NCI-H1105 (cell line): ENCODE measurements around the gene GABBR2.

Experiments used
- DNase-seq: peaks from one replicate; lab custom pipeline; 2025; lab: John Stamatoyannopoulos, UW

Gene GABBR2

DNA sequence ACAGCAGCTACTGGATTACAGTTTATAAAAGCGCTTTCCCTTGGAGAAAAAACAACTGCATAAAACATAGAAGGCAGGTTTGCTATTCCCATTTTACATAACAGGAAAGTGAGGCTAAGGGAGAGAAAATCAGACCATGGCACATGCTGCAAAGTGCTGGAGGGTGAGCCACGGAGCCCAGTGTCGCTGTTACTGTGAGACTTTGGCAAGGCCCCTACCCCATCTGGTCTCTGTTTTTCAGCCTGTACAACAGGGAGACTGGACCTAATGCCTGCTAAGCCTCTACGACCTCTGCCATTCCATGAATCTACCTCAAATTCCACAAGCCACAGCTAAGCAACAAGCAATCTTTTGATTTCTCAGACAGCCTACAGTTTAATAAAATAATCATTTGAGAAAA is 139.2 kb downstream of the GABBR2 start:
- DNase-seq: no peak

DNA sequence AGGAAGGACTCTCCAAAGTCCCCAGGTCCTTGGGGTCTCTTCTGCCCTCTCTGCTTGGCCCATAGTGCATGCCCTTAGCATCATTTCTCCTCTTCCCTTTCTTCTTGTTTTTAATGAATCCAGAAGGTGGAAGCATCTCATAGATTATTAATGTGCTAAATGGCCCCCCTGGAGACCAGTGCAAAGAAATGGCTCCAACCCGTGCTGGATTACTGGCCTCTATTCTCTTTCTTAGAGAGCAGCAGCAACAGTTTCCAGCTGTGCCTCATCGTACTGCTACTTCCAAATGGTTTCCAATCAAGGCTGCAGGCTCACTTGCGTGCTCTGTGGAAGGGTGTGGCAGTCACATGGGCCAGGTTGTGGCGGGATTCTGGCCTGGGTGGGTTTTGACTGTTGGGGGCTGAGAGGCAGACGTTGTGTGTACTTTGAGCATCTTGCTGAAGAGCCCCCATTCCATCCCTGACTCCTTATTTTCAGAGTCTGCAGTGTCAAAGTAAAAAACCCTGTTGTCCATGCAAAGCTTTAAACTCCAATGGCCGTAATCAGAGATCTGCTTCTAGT is 139.7 kb downstream of the GABBR2 start:
- no peak for DNase-seq

DNA sequence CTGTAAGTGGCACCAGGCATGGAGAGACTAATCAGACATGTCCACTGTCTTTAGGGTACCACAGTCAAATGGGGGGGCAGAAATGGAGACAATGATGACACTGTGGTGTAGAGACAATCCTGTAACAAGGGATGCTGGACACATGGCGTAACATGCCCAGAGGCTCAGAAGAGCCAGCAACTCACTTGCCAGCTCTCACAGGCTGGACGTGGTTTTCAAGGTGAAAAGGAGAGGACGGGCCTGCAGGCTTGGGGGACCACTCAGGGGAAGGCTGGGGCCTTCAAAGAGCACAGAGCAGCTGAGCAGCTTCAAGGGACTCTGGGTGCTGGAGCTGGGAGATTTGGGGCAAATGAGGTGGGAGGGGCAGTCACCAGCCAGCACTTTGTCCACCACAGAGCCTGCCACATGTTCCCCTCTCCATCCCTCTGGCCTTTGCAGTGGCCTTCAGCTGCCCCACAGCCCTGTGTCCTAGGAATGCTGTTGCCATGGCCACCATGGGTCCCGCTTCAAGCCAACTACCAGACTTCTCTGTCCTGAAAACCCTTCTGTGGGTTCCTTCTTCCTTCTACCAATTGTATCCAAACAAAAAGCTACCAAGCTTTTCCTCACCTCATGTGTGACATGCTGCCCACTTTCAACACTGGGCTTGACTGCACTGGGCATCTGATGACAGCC is 140.4 kb downstream of the GABBR2 start:
- DNase-seq: no peak

DNA sequence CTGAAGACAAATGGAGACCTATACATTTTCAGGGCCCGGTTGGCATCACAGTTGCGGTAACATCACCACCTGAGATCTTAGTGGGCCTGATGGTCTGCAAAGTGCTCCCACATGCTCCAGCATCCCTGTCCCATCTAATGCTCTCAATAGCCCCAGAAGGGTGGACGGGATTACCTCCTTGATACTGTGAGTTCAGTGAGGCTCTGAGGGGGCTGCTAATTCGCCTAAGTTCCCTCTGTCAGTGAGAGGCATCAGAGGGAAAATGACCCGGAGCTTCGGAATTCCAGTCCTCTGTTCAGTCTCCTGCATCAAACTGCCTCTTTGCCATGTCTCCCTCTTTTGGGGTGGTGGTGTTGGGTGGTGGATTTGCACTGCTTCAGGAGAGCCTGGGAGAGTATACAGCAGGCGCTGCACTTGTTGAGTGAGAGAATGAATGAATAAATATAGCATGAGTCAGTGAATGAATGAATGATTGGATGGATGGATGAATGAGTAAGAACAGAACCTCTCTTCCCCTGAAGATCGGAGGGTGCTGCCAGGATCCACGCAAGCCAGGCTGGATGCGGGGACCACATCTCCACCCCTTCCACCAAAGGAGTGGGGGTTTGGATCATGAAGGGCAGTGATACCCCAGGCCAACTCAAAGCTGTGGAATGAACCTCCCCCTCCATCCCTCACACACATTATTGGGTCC is 141.0 kb downstream of the GABBR2 start:
- DNase-seq: no peak

DNA sequence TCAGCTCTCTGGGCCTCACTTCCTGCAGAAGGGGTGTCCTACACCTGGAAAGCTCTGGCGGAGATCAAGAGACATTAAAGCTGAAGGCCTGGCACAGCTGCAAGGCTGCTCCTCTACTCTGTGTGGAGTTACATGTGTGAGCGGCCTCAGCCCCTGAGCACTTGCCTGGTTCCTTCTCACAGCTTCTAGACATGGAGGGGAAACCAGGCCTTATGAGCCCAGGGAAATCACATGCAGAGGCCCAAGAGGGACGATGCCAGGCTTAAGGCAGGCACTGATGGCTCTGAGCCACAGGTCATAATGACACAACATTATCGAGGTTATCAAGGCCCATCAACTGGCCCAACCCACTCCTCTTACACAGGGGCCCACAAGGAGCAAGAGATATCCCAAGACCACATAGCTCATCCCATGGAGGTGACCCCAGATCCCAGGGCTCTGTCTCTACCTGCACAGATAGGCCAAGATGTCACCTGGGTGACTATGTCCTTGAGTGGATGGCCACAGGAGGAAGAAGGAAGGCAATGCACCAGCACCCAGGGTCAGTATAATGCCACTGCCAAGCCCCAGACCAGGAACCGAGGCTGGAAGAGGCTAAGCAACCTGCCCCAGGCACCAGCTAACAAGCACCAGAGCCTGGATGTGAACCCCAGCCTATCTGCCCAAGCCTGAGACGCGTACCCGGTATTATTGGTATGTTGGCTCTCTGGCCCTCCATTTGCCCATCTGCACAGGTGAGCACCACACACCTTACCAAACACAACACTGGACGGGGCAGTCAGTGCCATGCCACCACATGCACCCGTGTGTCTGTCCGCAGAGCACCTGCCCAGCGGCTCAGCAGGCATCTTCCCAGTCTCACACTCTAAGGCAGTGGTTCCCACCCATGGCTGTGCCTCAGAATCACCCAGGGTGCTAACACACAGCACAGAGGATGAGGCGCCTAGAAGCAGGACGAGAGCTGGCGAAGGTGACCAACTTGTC is 143.3 kb downstream of the GABBR2 start:
- no peak for DNase-seq

DNA sequence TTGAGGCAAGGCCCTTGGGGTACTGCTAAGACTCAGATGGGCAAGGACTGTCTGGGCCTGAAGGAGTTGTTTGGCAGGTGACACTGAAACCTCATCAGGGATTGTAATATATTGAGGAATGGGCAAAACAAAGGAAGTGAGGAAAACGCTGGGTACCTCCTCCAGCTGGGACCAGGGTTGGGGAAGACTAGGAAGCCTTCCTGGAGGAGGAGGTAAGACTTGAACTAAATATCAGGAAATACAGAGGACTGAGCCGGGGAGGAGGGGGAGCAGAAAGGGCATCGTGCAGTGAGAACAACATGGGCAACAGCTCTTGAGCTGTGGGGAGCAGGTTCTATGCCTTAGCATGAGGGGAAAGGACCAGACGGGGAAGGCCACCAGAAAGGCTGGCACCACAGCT is 144.0 kb downstream of the GABBR2 start:
- no peak for DNase-seq

DNA sequence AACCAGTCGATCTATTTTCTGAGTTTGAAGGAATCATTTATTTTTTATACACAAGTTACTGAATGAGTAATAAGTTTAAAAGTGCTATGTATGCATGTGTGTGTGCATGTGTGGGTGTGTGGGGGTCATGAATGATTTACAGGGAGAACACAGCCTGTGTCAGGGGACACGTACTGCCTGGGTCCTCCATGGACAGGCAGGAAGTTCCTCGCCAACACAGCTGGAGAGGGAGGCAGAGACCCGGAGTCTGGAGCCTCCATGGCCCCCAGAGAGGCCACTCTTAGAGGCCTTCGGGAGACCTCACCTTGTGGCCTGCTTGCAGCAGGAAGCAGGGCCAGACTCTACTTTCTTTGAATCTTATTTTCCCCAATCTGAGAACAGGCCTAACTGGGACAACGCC is 144.7 kb downstream of the GABBR2 start:
- DNase-seq: no peak

DNA sequence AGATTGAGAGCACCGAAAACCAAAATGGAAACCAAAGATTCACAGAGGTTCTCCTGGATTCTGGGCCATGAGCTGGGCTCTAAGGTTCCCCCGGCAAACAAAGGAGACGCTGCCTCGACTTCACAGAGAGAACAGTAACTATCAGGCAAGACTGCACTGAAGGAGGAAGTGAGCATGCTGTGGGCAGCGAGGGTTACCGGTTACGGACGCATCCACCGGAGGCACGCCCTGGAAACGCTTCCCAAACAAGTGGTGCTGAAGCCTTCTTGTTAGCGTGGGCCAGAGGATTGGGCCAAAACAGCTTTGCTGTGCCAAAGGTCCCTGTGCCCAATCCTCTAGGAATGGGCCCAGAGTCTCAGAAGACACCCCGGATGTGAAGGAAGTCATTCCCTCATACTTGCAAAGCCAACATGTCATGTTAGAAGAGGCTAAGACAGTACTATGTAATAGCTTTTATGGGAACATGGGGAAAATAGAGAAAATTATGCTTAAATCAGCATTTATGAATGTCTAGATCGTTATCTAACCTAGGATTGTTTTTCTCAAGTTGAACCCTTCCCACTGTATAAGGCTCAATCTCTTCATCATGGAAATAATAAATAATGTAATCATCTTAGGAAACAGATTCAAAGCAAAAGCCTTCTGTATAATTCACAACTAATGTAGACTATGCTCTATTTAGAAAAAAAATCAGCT is 145.4 kb downstream of the GABBR2 start:
- no peak for DNase-seq

DNA sequence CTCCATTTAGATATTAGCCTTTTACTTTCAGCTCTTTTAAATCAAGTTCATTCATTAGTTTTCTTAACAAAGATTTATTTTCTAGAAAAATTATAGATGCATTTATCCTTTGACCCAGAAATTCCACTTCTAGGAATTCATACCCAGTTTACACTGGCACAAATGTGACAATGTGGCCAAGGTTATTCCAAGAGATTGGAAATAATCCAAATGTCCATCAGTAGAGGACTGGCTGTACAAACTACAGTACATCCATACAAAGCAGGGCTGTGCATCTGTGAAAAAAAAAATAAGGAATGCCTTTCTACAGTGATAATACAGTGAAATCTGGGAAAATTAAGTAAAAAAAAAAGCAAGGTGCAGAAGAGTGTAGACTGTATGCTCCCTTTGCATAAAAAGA is 149.2 kb downstream of the GABBR2 start:
- no peak for DNase-seq

DNA sequence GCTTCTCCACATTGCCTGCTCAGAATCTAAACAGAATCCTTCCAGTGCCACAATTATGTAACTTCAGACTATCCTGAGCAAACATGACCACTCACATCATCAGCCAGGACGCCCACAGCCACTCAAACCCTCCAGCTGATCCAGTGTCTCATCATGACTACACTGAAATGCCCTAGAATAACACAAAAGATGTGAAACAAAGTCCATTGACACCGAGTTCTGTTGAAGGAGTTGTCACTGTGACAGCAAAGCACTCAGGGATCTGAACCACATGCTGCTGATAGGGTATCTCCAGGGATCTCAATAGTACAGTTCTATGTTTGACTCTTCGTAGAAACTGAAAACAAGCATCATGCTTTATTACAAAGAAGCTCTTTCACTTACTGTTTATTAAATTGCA is 150.2 kb downstream of the GABBR2 start:
- no peak for DNase-seq

DNA sequence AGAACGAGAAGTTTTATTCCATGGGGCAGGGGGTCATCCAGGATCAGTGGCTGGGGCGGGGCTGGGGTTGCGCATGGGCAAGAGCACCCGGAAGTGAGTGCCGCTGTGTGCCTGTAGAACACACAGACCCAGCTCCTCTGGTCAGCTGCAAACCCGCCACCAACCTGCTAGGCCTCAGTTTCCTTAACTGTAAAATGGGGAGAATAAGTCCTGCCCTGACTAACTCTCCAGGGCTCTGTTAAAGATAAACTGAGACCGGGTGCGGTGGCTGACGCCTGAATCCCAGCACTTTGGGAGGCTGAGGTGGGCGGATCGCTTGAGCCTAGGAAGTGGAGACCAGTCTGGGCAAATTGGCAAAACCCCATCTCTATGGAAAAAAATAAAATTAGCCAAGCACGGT is 152.2 kb downstream of the GABBR2 start:
- no peak for DNase-seq

DNA sequence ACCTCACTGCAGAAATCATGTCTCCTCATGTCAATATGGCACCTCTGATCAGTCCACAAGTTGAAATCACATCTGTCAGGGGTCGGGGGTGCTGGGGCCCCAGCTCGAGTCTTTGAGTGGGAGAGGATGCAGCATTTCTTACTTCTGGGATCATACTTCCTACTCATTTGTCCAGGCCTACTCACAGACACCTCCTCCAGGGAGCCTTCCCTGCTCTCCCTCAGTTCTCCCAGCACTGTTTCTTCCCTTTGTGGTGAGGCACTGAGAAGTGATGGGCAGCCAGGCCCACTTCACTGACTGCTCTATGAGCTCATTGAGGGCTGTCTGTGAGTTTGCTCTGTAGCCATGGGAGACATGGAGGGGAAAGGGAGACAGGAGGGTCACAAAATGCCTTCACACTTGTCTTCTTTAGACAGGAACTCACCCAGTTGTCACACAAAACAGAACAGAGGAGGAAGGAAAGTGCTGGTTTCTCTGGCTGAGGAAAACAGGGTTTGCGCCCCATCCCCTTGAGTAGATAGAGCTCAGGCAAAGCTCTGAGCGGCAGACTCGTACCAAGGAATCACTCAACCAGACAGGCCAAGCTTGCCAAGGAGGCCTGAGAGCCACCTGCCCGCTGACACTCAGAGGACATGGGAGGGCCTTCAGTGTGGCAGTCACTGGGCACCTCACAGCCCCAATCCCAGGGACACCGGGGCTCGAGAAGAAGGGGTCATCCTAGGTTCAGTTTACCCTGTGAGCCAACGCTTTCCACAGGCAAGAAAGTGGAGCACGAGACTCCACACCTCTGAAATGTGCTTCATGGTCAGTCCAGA is 152.9 kb downstream of the GABBR2 start:
- DNase-seq: no peak

DNA sequence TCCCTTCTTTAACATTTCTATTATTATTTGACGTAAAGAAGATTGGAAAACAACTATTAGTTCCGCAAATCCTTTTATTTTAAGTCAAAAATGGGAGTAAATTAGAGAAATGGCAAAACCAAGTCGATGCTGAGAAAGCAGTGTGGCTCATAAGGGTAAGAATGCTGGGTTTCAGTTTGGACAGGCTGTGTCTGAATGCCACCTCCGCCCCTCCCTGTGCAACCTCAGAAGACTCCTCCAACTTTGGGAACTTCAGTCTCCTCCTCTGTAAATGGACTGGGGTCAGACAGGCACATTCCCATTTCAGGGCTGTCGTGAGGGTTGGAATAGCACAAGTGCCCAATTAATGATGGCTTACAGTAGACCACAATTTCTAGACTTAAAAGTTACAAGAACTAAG is 154.0 kb downstream of the GABBR2 start:
- DNase-seq: no peak

DNA sequence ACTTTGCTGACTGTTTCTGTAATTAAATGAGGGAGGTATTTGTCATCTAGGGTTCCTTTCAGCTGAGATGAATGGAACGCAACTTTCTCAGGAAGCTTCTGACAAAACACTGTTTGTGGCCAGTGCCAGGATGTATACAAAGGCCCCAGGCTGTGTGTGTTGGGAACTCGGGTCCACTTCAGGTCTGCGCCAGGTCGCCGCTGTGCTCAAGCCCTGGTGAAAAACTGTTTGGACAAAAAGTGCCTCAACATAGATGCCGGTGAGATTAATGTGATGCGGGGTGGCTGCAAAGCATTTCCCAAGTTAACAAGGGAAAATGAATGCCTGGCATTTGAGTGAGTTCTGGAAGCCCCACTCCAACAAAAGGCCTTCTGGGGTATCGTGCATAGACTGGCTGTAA is 156.4 kb downstream of the GABBR2 start:
- DNase-seq: no peak

DNA sequence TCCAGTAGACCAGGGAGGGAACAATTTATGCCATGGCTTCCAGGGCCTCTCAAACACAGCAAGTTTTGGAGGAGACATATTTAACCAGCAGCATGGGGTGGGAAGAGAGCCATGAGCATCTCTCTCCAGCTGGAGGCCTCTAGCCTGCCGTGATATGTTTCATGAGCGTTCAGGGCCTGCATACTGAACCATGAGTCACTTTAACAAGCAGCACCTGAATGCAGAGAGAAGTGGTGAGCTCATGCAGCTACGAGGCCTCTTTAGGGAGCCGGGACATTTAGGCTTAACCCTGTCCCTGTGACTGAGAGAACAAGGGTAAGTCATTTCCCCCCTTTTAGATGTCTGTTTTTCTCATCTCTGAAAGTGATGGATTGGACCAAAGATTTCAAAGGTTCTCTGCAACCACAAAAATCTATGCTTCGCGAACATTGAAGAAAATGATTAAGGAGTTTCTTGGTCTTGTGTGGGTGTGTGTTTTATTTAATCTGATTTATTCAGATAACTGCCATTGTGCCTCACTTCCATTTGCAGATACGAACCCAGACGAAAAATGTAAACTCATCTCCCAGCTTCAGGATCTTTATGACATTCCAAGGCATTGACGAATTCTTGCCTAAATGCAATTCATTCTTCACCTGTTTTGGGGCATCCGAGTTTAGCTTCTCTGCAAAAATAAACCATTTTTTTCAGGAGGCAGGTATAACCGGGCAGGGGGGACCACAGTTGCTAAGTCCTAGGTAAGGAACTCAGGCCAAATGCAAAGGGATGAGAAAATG is 157.0 kb downstream of the GABBR2 start:
- DNase-seq: no peak

DNA sequence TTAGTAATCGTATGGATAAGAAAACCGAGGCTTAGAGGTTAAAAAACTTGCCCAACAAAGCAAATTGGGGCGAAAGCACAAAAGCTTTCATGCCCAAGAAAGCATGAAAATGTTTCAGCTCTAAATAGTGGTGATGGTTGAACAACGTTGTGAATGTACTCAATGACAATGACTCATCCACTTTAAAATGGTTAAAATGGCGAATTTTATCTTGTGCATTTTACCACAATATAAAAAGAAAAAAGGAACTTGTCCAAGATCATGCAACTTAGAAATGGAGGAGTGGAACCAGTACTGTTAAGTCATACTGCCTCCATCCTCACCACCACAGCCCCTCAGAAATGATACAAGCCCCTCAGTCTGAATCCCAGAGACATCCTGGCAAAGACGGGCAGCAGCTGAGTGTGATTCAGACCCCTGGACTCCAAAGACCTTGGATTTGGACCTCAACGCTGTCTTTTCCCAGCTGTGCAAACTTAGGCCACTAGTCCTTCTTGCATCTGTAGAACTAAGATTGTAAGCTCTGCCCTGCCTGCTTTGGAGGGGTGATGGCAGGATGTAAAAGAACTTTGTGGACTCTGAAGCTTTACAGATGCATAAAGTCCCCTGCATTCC is 158.4 kb downstream of the GABBR2 start:
- no peak for DNase-seq

DNA sequence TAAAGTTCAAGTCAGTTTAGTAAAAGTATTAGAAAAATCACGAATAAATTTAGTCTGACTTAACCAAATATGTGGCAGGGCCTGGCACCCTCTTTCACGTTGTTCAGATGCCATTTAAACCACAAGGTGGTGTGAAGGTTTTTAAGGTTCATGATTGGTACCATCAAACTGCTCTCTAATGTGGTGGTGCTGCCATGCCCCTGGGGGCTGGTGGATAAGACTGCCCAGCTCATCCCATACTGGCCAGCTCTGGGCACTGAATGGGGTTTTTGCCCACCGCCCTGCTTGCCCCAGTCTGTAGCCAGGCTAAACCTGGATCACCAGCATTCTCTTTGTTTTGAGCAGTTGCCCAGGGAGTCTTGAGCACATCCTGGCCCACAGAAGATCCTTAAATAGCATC is 159.3 kb downstream of the GABBR2 start:
- no peak for DNase-seq

DNA sequence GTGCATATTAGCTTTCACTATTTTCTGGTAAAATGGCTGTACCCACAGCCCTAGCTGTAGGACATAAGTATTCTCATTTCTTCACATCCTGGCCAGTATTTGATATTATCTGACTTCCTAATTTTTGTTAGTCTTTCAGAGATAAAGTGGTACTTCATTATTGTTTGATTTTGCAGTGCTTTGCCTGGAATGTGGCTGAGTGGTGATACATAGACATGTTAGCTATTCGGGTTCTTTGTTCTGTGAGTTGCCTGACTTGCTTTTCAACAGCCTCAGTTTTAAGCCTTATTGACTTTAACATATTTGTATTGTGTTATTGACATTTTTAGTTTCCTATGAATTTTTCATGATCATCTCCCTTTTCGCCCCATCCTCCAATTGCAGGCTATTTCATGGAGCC is 161.1 kb downstream of the GABBR2 start:
- no peak for DNase-seq

DNA sequence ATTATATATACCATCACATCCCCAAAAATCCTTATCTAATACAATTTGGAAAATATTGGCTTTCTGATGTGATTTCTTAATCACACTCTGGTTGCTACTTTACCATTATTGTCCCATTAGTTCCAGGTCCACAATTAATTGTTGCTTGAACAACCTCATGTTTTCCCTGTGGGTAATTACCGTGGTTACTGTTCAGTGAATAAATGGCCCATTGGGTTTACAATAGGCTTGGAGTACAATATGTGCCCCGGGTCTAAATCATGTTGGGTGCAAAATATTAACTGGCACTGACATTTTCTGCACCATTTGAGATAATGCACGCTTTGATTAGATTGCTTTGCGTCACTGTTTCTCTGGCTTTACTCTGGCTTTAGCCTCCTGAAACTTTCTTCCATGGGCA is 163.7 kb downstream of the GABBR2 start:
- no peak for DNase-seq
